Vagina (tissue), 2 donors: Measurements from ENCODE around the gene NEK11. TPM values are rescaled to one million over a fixed set of nuclear protein-coding genes. Genes with fewer than 3 reads are reported as not detected.

ENCODE experiments used
- DNase-seq, 2 donors: peaks; one replicate each; pipeline ENCODE4 v3.0.0-alpha.2; 2017; ENCODE audit errors: extremely low spot score in 2 of 2
- H3K27ac ChIP-seq: fragments of 200-600 bp; sonication (generic); one replicate; pipeline ENCODE4 v1.5.1; 2019
- H3K27me3 ChIP-seq: fragments of 200-600 bp; sonication (generic); one replicate; pipeline ENCODE4 v1.5.1; 2019
- H3K36me3 ChIP-seq, 2 donors: fragments of 200-600 bp; sonication (generic); one replicate each; pipeline ENCODE4 v1.5.1; 2017 to 2019
- H3K4me1 ChIP-seq: fragments of 200-600 bp; sonication (generic); one replicate; pipeline ENCODE4 v1.5.1; 2019
- H3K4me3 ChIP-seq, 2 donors: fragments of 200-600 bp; sonication (generic); 1 replicate in 1 of 2; 2 replicates in 1 of 2; pipeline ENCODE4 v1.5.1; 2016 to 2019
- H3K9me3 ChIP-seq: fragments of 200-600 bp; sonication (generic); one replicate; pipeline ENCODE4 v1.5.1; 2019
- CTCF ChIP-seq, 3 experiments: fragments of 450-650 bp in 2 of 3; fragments of 200-600 bp in 1 of 3; sonication (generic) in 1 of 3; IDR thresholded peaks; one replicate each; pipeline ENCODE4 v1.5.1; 2017 to 2019; ENCODE audit warnings: antibody characterized with exemption in 3 of 3, mild to moderate bottlenecking in 2 of 3, moderate library complexity in 2 of 3
- POLR2A ChIP-seq, 2 donors: fragments of 450-650 bp; IDR thresholded peaks; one replicate each; pipeline ENCODE4 v1.6.1; 2017; ENCODE audit warnings: antibody characterized with exemption in 2 of 2, mild to moderate bottlenecking in 2 of 2, moderate library complexity in 2 of 2
- POLR2AphosphoS5 ChIP-seq, 2 donors: sonication (generic); formaldehyde crosslinking; IDR thresholded peaks; one replicate each; pipeline ENCODE4 v1.9.0; 2017; ENCODE audit warnings: antibody characterized with exemption in 2 of 2, mild to moderate bottlenecking in 2 of 2, low read depth in 1 of 2; ENCODE audit not compliant: insufficient read depth in 1 of 2
- intact Hi-C: fragments of 100-400 bp; cut with DNase I; formaldehyde crosslinking; loops from one replicate; pipeline ENCODE4 v1.15.1; 2023
- total RNA-seq: library from RNA; depleted of rRNA; stranded (reverse); fragments of >200 nt; gene quantifications from one replicate; pipeline ENCODE4 v1.2.3, GENCODE V29; 2016

NEK11 gene
- total RNA-seq, 1 donor from 2014 or later: 8.6 TPM

- H3K9me3 ChIP-seq: no peaks in the 10 kb centered on the region
- no peaks in the 10 kb centered on the region for H3K27me3 ChIP-seq
- TF ChIP-seq CTCF (IDR thresholded peaks at IDR 0.05) (no peak), POLR2AphosphoS5 (IDR thresholded peaks at IDR 0.05; ENCODE audit: insufficient read depth in 1 of 2, low read depth in 1 of 2) (no peak), POLR2A (IDR thresholded peaks at IDR 0.05) (no peak)
- H3K27ac ChIP-seq: no peak overlapping the region
- no peak overlapping the region for H3K4me3 ChIP-seq
- no peak for DNase-seq
- no peaks in the 10 kb centered on the region for H3K4me1 ChIP-seq
- H3K36me3 ChIP-seq: no peaks in the 10 kb centered on the region
- intact Hi-C loops: no loop called here
Measured at GRCh38 chr3:131233900-131234668, 207.4 kb downstream of the NEK11 start.

DNA sequence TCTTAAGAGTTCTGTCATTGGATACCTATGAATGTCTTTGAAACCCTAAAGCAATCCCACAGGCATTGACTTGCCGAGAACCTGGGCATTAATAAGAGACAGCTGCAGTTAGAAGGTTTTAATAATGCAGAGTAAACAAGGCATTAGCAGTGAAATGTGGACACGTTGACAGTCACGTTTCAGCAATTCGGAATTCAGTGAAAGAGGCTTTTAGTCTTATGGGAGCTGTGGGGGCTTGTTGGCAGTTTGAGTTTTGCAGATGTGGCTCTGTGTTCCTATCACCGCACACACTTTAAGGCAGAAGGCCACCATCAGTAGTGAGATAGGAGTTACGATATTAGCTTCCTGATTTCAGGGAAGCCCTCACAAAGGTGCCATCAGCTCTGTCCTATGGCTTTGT lies 209.7 kb downstream of the NEK11 start:
- no peaks in the 10 kb centered on the region for H3K36me3 ChIP-seq
- TF ChIP-seq CTCF (IDR thresholded peaks at IDR 0.05) (no peak), POLR2A (IDR thresholded peaks at IDR 0.05) (no peak), POLR2AphosphoS5 (IDR thresholded peaks at IDR 0.05; ENCODE audit: insufficient read depth in 1 of 2, low read depth in 1 of 2) (no peak)
- intact Hi-C loops: no loop called here
- H3K9me3 ChIP-seq: no peaks in the 10 kb centered on the region
- H3K27ac ChIP-seq: no peak overlapping the region
- H3K4me3 ChIP-seq: no peak overlapping the region
- no peaks in the 10 kb centered on the region for H3K4me1 ChIP-seq
- H3K27me3 ChIP-seq: no peaks in the 10 kb centered on the region
- no peak for DNase-seq

- TF ChIP-seq POLR2AphosphoS5 (IDR thresholded peaks at IDR 0.05; ENCODE audit: insufficient read depth in 1 of 2, low read depth in 1 of 2): no peak
- TF ChIP-seq POLR2A (IDR thresholded peaks at IDR 0.05): no peak
- TF ChIP-seq CTCF (IDR thresholded peaks at IDR 0.05): no peak
- H3K4me3 ChIP-seq: no peak overlapping the region
- H3K27me3 ChIP-seq: no peaks in the 10 kb centered on the region
- H3K9me3 ChIP-seq: no peaks in the 10 kb centered on the region
- H3K4me1 ChIP-seq: no peaks in the 10 kb centered on the region
- DNase-seq: no peak
- no peak overlapping the region for H3K27ac ChIP-seq
- intact Hi-C loops: no loop called here
- H3K36me3 ChIP-seq: no peaks in the 10 kb centered on the region
Measured at GRCh38 chr3:131238496-131238895, 211.8 kb downstream of the NEK11 start.

DNA sequence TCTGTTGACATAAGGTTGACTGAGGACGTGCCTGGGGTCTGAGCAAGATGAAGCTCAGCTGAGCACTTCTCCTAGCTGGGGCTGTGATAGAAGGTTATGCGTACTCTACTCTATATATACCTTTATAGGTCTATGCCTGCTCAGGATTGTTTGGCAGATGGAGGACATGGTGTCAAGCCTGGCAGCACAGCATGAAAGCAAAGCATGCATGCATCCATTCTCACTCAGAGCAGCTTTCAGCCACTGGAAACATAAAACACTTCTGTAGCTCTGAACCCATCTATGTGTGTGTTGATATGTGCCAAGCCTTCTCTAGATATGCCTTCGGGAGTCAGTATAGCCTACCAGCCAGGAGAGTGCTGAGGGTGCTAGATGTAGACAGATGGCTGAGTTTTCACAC lies 212.6 kb downstream of the NEK11 start:
- no peak overlapping the region for H3K4me3 ChIP-seq
- intact Hi-C loops: no loop called here
- no peaks in the 10 kb centered on the region for H3K9me3 ChIP-seq
- H3K27ac ChIP-seq: no peak overlapping the region
- TF ChIP-seq CTCF (IDR thresholded peaks at IDR 0.05) (no peak), POLR2AphosphoS5 (IDR thresholded peaks at IDR 0.05; ENCODE audit: insufficient read depth in 1 of 2, low read depth in 1 of 2) (no peak), POLR2A (IDR thresholded peaks at IDR 0.05) (no peak)
- H3K36me3 ChIP-seq: no peaks in the 10 kb centered on the region
- no peak for DNase-seq
- no peaks in the 10 kb centered on the region for H3K27me3 ChIP-seq
- H3K4me1 ChIP-seq: no peaks in the 10 kb centered on the region

GRCh38 chr3:131242201-131242600 lies 215.5 kb downstream of the NEK11 start:
- Histone ChIP-seq H3K36me3 (no peaks in the 10 kb centered on the region), H3K4me1 (no peaks in the 10 kb centered on the region), H3K4me3 (no peak overlapping the region), H3K27ac (no peak overlapping the region), H3K9me3 (no peaks in the 10 kb centered on the region), H3K27me3 (no peaks in the 10 kb centered on the region)
- intact Hi-C loops: no loop called here
- no peak for TF ChIP-seq POLR2A (IDR thresholded peaks at IDR 0.05)
- TF ChIP-seq POLR2AphosphoS5 (IDR thresholded peaks at IDR 0.05; ENCODE audit: insufficient read depth in 1 of 2, low read depth in 1 of 2): no peak
- no peak for TF ChIP-seq CTCF (IDR thresholded peaks at IDR 0.05)
- DNase-seq: no peak
